IPS DF 6.9 (cell line): ENCODE data around the gene SLC26A9.

Experiments used
- DNase-seq: peaks from one replicate; pipeline ENCODE4 v3.0.0-alpha.2; 2013; ENCODE audit warnings: low read depth, low spot score
- H3K27ac ChIP-seq: one replicate; pipeline ENCODE4 v1.5.1; 2013; ENCODE audit warnings: low read length, control low read depth
- H3K27me3 ChIP-seq: 2 replicates; pipeline ENCODE4 v1.6.1; 2013; ENCODE audit warnings: mild to moderate bottlenecking, low read length; ENCODE audit not compliant: control insufficient read depth, insufficient read depth
- H3K36me3 ChIP-seq: 2 replicates; pipeline ENCODE4 v1.6.1; 2013; ENCODE audit warnings: low read length; ENCODE audit not compliant: control insufficient read depth, insufficient read depth
- H3K4me1 ChIP-seq: 2 replicates; pipeline ENCODE4 v1.6.1; 2013; ENCODE audit warnings: low read length; ENCODE audit not compliant: control insufficient read depth, insufficient read depth
- H3K4me3 ChIP-seq: 2 replicates; pipeline ENCODE4 v1.5.1; 2013; ENCODE audit warnings: mild to moderate bottlenecking, low read length
- H3K9me3 ChIP-seq: 2 replicates; pipeline ENCODE4 v1.6.1; 2013; ENCODE audit warnings: low read length, inconsistent platforms; ENCODE audit not compliant: control insufficient read depth, insufficient read depth
- WGBS: extraction: QIAGEN DNeasy Blood & Tissue Kit; methylation state at CpG from one replicate; pipeline ENCODE4 v1.1.7; 2013; ENCODE audit warnings: mixed read lengths, missing lambda C conversion rate; ENCODE audit not compliant: insufficient read length, insufficient coverage; 5-methylcytosine and 5-hydroxymethylcytosine counted together

The SLC26A9 gene

DNA sequence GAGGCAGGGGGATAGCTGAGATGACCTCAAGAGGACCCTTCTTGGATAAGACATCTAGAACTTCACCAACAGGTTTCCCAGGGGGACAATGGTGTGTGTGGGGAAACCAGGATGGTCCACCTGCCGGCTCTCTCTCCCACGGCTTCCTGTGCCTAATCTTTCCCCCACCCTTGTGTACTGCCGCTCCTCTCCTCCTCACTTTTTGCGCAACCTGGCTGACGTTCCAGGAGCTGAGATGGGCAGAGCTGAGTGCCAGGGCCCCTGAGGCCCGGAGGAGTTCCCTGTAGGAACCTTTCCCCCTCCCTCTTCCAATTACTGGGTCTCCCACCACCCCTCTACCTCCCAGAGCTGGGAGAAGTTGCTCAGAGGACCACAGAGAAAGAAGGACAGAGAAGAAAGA lies 6.9 kb downstream of the SLC26A9 start:
- no peaks in the 10 kb centered on the region for H3K36me3 ChIP-seq
- no peaks in the 10 kb centered on the region for H3K9me3 ChIP-seq
- H3K27ac ChIP-seq, result no peak overlapping the region
- no peaks in the 10 kb centered on the region for H3K27me3 ChIP-seq
- WGBS, result no CpG with 5 or more reads among the region's 6 CpGs
- peaks cover 10% of the 10 kb centered on the region for H3K4me1 ChIP-seq
- DNase-seq, result no peak
- no peak overlapping the region for H3K4me3 ChIP-seq

DNA sequence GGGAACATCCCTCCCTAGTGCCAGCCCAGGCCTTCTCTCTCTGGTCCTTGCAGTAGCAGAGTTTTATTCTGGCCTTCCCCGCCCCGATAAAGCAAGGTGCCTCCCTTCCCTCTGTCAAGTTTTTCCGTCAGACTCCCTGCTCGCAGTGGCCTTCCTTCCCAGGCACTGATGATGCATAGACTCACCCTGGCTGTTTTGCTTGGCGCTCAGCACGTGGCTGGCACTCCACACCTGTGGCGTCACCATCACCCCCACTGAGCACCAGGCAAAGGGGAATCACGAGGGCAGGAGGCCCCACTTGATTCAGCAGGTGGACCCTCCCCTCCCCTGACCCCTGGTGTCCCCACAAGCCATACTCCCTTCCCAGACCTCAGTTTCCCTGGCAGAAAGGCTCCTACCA lies 7.4 kb downstream of the SLC26A9 start:
- Histone ChIP-seq H3K4me3 (no peak overlapping the region), H3K9me3 (no peaks in the 10 kb centered on the region), H3K36me3 (no peaks in the 10 kb centered on the region), H3K27ac (no peak overlapping the region), H3K4me1 (peaks cover 10% of the 10 kb centered on the region), H3K27me3 (no peaks in the 10 kb centered on the region)
- DNase-seq, result no peak
- WGBS, result no CpG with 5 or more reads among the region's 8 CpGs

DNA sequence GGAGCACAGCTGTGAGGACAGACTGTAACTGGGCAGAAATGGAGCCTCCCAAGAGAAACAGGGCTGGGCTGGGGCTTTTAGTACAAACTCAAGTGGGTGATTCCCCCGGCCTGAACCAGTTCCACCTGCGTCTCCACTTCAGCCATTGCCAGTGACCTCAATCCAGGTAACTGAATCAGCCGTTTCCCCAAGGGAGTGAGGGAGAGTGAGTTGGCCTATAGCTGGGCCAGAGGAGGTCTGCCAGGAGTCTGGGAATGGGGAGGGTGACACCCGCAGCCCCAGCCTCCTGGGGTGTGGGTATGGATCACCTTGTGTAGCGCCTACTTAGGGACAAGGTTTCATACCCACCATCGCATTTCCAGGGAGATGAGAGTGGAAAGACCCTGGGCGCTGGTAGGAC lies 8.5 kb downstream of the SLC26A9 start:
- H3K27me3 ChIP-seq, result no peaks in the 10 kb centered on the region
- no peak for DNase-seq
- peaks cover 5% of the 10 kb centered on the region for H3K4me1 ChIP-seq
- no peak overlapping the region for H3K27ac ChIP-seq
- WGBS, result no CpG with 5 or more reads among the region's 7 CpGs
- H3K36me3 ChIP-seq, result no peaks in the 10 kb centered on the region
- no peaks in the 10 kb centered on the region for H3K9me3 ChIP-seq
- H3K4me3 ChIP-seq, result no peak overlapping the region

DNA sequence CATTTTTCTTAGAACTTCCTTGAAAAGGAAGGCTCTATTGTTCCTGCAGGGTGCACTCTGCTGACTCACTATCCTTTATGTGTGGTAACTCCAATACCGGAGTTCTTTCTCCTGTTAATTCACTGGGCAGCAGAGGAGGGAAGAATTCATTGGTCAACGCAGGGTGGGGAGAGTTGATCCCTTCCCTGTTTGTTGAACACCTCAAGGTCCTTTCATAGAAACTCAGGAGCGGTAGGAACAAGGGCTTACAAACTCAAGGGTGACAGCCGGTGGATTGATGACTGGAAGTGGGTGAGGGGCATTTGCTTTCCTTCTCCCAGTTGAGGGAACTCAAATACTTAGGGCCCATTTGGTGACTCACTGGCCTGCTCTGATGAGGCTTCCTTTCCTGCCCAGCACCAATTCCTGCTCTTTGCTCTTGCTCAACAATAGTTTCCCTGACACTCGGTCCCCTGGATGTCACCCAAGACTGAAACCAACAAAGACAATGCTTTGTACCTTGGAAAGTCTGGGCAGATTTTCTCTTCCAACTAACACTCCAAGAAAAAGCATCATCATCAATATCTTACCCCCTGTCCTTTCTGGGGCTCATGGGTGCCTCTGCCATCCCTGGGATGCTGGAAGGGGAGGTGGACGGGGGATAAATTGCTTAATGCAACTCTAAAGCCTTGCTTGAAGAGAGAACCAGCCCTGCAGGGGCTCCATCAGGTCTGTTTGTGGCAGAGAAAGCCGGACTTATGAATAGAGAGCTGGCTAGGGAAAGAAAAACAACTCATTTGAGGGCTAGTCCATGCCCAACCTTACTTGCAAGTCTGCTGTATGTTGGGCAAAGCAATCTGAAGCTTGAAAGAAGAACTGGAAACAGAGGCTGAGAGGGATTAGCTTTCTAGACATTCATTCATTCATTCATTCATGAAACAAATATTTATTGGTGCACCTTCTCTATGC lies 9.3 kb downstream of the SLC26A9 start:
- no peak overlapping the region for H3K4me3 ChIP-seq
- H3K4me1 ChIP-seq, result peaks cover 1% of the 10 kb centered on the region
- no peak overlapping the region for H3K27ac ChIP-seq
- no peaks in the 10 kb centered on the region for H3K27me3 ChIP-seq
- no peaks in the 10 kb centered on the region for H3K9me3 ChIP-seq
- no peak for DNase-seq
- WGBS, result no CpG with 5 or more reads among the region's 7 CpGs
- no peaks in the 10 kb centered on the region for H3K36me3 ChIP-seq

DNA sequence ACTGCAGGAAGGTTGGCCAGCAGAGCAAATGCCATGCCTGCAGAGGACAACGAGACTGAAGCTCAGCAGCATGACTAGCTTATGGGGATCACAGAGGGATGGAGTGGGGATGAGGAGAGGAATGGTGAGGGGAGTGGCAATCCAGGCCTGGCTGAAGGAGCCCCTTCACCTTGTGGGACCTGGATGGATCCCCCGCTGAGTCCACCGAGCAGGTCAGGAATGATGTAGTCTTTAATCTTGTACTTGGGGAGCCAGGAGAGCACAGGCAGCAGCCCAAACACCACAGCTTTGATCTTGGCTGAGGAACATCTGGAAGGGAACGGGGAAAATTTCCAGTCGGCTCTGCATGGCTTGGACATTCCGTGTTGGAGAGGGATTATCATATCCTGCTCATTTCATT lies 10.5 kb downstream of the SLC26A9 start:
- no CpG with 5 or more reads among the region's 6 CpGs for WGBS
- no peak overlapping the region for H3K27ac ChIP-seq
- H3K4me1 ChIP-seq, result peaks cover 2% of the 10 kb centered on the region

DNA sequence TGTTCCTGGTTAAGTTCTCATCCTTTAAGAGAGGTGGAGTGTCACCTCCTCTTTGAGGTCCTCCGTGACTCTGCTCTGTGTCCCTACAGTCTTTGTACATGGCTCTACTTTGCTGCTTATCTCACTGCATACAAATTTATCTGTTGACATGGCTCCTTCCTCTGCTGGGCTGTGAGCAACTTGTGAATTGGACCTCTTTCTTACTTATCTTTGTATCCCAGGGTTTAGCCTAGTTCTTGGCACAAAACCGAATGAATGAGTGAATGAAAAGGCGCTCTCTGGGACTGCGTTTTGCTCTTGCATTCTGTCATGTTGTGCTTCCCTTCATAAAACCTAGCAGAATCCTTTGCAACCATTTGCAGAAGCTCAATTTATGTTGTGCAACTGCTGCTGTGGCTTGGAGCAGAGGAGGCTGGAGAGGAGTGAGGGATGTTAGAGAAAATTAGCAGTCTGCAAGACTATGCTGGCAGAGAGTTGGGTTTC lies 12.4 kb downstream of the SLC26A9 start:
- WGBS, result no CpG with 5 or more reads among the region's 4 CpGs
- H3K4me1 ChIP-seq, result peaks cover 2% of the 10 kb centered on the region
- H3K36me3 ChIP-seq, result no peaks in the 10 kb centered on the region
- DNase-seq, result no peak
- H3K27ac ChIP-seq, result no peak overlapping the region
- no peaks in the 10 kb centered on the region for H3K9me3 ChIP-seq
- H3K27me3 ChIP-seq, result no peaks in the 10 kb centered on the region
- no peak overlapping the region for H3K4me3 ChIP-seq

More for the DNA sequence above, 10.5 kb downstream of the SLC26A9 start:
- Histone ChIP-seq H3K36me3 (no peaks in the 10 kb centered on the region), H3K27me3 (no peaks in the 10 kb centered on the region), H3K4me3 (no peak overlapping the region), H3K9me3 (no peaks in the 10 kb centered on the region)
- DNase-seq, result no peak

DNA sequence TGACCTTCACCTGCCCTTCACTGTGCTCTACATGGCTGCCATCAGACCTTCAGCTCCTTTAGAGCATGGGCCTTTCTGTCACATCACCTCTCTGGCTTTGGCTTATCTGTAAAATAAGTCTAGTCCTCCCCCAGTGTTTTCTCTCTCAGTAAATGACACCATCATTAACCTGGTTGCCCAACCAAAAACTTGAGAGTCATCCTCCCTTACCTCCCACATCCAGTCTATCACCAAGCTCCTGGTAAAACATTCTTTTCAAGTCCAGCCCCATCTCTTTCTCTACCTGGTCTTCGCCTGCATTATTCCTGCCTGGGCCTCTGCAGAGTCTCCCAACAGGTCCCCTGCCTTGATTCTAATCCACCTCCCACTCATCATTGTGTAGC lies 13.1 kb downstream of the SLC26A9 start:
- Histone ChIP-seq H3K4me1 (peaks cover 2% of the 10 kb centered on the region), H3K36me3 (no peaks in the 10 kb centered on the region), H3K27me3 (no peaks in the 10 kb centered on the region), H3K9me3 (no peaks in the 10 kb centered on the region), H3K4me3 (no peak overlapping the region), H3K27ac (no peak overlapping the region)
- no peak for DNase-seq
- no CpG with 5 or more reads among the region's 1 CpG for WGBS

DNA sequence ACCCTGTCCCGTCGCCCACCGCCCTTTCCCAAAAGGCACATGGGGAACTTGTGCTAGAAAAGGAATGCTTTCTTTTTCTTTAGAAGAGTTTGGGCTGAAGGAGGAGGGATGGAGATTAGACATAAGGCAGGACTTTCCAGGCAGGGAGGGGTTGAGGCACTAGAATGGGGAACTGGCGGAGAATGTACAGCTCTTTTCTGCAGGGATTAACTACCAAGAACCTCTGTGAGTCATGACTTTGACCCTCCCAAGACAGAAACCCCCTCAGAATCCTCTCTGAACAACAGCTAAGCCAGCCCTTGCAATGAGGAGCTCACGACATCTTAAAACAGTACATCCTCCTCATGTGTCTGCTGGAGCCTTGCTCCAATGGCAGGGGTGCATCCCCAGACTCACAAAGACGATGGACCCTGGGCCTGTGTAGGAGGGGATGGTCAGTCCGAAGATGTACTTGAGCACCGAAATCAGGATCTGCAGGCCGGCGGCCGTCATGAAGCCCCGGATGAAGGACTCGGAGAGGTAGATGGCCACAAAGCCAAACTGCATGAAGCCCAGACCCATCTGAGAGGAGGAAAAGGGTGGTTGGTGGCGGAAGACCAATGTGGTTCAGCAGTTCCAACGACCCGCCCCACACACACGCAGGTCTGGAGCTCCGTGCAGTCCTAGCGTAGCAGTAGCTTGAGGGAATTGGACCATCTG lies 13.6 kb downstream of the SLC26A9 start:
- H3K4me3 ChIP-seq, result no peak overlapping the region
- no CpG with 5 or more reads among the region's 19 CpGs for WGBS
- no peaks in the 10 kb centered on the region for H3K9me3 ChIP-seq
- H3K36me3 ChIP-seq, result no peaks in the 10 kb centered on the region
- no peak for DNase-seq
- H3K4me1 ChIP-seq, result peaks cover 2% of the 10 kb centered on the region
- H3K27ac ChIP-seq, result no peak overlapping the region
- no peaks in the 10 kb centered on the region for H3K27me3 ChIP-seq

DNA sequence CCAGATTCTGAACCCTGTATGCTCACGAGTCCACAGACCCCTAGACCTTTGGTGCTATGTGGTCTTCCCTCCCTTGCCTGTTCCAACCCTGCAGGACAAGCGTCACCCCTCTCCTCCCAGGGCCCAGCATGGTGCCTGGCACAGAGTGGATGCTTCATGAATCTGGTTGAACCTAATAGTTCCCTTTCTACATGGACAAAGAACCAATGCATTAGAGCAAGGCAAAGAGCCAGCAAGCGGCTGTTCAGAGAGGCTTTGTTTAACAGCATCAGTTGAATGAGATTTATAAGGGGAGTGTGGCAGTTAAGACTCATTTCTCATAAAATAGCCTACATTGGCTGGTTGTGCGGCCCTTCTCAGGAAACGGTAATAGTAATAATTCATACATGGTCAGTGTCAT lies 14.9 kb downstream of the SLC26A9 start:
- no CpG with 5 or more reads among the region's 5 CpGs for WGBS
- no peak for DNase-seq
- Histone ChIP-seq H3K27ac (no peak overlapping the region), H3K4me1 (peaks cover 2% of the 10 kb centered on the region), H3K36me3 (no peaks in the 10 kb centered on the region), H3K27me3 (no peaks in the 10 kb centered on the region), H3K4me3 (no peak overlapping the region), H3K9me3 (no peaks in the 10 kb centered on the region)

DNA sequence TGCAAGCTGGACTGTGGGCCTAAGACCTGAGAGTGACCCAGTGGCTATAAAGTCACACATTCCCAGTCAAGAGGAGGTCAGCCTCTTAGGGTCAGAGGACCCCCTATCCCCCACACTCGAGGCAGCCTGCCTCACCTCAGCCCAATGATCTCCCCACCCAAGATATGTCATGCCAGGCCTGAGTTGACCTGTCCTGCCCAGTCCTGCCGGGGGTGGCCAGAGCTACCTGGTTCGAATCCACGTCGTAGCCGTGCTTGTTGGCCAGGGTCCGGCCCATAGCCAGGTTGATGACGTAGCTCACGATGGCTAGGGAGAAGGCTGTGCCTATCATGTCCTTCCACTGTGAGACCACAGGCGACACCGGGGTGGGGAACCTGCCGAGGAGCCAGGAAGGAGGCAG lies 15.6 kb downstream of the SLC26A9 start:
- H3K4me1 ChIP-seq, result peaks cover 2% of the 10 kb centered on the region
- no peaks in the 10 kb centered on the region for H3K9me3 ChIP-seq
- DNase-seq, result no peak
- H3K27me3 ChIP-seq, result no peaks in the 10 kb centered on the region
- no peak overlapping the region for H3K4me3 ChIP-seq
- no peak overlapping the region for H3K27ac ChIP-seq
- no CpG with 5 or more reads among the region's 12 CpGs for WGBS
- H3K36me3 ChIP-seq, result no peaks in the 10 kb centered on the region
